SK-N-SH (cell line): ENCODE measurements around the gene CHIC2. TPM values are rescaled to one million over a fixed set of nuclear protein-coding genes. Genes with fewer than 3 reads are reported as not detected.

ENCODE experiments used
- CTCF ChIA-PET: fragments of 300-600, 350-600 bp; formaldehyde crosslinking; extraction: SDS; loops from one replicate; lab custom pipeline; 2021; lab: Yijun Ruan, JAX
- POLR2A ChIA-PET: fragments of 350-600 bp; sonication (Branson Sonifier 250); formaldehyde crosslinking; extraction: SDS; loops from one replicate; lab custom pipeline; 2020; ENCODE audit warnings: antibody characterized with exemption, inconsistent platforms; lab: Yijun Ruan, JAX
- DNase-seq: peaks from one replicate; pipeline ENCODE4 v3.0.0; 2012
- H2AFZ ChIP-seq: fragments of 200-600 bp; sonication (generic); 2 replicates; pipeline ENCODE4 v1.8.1; 2016; ENCODE audit warnings: antibody characterized with exemption, mild to moderate bottlenecking, low read depth
- H3F3A ChIP-seq: fragments of 200-600 bp; sonication (generic); replicated peaks from 2 replicates; pipeline ENCODE3; 2016; ENCODE audit warnings: antibody characterized with exemption, mild to moderate bottlenecking; ENCODE audit not compliant: insufficient read depth
- H3K27ac ChIP-seq, 2 experiments: fragments of 200-500 bp in 1 of 2; fragments of 200-600 bp in 1 of 2; sonication (Bioruptor generic) in 1 of 2; sonication (generic), shearing (Covaris generic) in 1 of 2; 2 replicates each; pipeline versions ENCODE4 v1.5.1 to v1.6.1; 2014 to 2016; ENCODE audit warnings: low read depth in 2 of 2, inconsistent platforms in 1 of 2, low read length in 1 of 2, mild to moderate bottlenecking in 1 of 2, mixed read lengths in 1 of 2
- H3K27me3 ChIP-seq: fragments of 200-600 bp; sonication (generic), shearing (Covaris generic); 2 replicates; pipeline ENCODE4 v1.6.1; 2016; ENCODE audit warnings: mixed run types; ENCODE audit not compliant: insufficient read depth
- H3K36me3 ChIP-seq, 2 experiments: fragments of 200-500 bp in 1 of 2; fragments of 200-600 bp in 1 of 2; sonication (Bioruptor generic) in 1 of 2; sonication (generic) in 1 of 2; replicated peaks in 1 of 2; 2 replicates each; pipeline versions ENCODE3 to v1.5.1; 2014 to 2016; ENCODE audit warnings: low read length in 1 of 2, mild to moderate bottlenecking in 1 of 2; ENCODE audit not compliant: insufficient read depth in 2 of 2, control insufficient read depth in 1 of 2
- H3K4me1 ChIP-seq, 2 experiments: fragments of 200-500 bp in 1 of 2; fragments of 200-600 bp in 1 of 2; sonication (Bioruptor generic) in 1 of 2; sonication (generic), shearing (Covaris generic) in 1 of 2; 2 replicates each; pipeline versions ENCODE4 v1.5.1 to v1.6.1; 2014 to 2016; ENCODE audit warnings: low read depth in 1 of 2, low read length in 1 of 2, mixed run types in 1 of 2; ENCODE audit not compliant: insufficient read depth in 2 of 2, control insufficient read depth in 1 of 2
- H3K4me2 ChIP-seq: fragments of 200-600 bp; sonication (generic), shearing (Covaris generic); 2 replicates; pipeline ENCODE4 v1.6.1; 2017; ENCODE audit warnings: mixed run types
- H3K4me3 ChIP-seq, 2 experiments: fragments of 200-500 bp in 1 of 2; fragments of 200-600 bp in 1 of 2; sonication (Bioruptor generic) in 1 of 2; sonication (generic), shearing (Covaris generic) in 1 of 2; 2 replicates each; pipeline versions ENCODE4 v1.5.1 to v1.8.1; 2014 to 2016; ENCODE audit warnings: low read depth in 2 of 2, inconsistent platforms in 1 of 2, low read length in 1 of 2, mild to moderate bottlenecking in 1 of 2, mixed read lengths in 1 of 2, moderate library complexity in 1 of 2
- H3K79me2 ChIP-seq: fragments of 200-600 bp; sonication (generic); 2 replicates; pipeline ENCODE4 v1.8.1; 2017; ENCODE audit warnings: mild to moderate bottlenecking; ENCODE audit not compliant: insufficient read depth
- H3K9ac ChIP-seq: fragments of 200-600 bp; sonication (generic); 2 replicates; pipeline ENCODE4 v1.6.1; 2017; ENCODE audit warnings: mixed run types
- H3K9me2 ChIP-seq: fragments of 200-600 bp; sonication (generic); 2 replicates; pipeline ENCODE4 v1.6.1; 2017; ENCODE audit warnings: mixed run types
- H3K9me3 ChIP-seq: fragments of 200-600 bp; sonication (generic); 2 replicates; pipeline ENCODE4 v1.6.1; 2017; ENCODE audit warnings: mixed run types, mild to moderate bottlenecking, moderate library complexity
- H4K20me1 ChIP-seq: fragments of 200-600 bp; sonication (generic); 2 replicates; pipeline ENCODE4 v1.6.1; 2017; ENCODE audit warnings: mild to moderate bottlenecking, mixed run types; ENCODE audit not compliant: insufficient read depth
- CTCF ChIP-seq: fragments of 200-600 bp; sonication (generic); IDR thresholded peaks from 2 replicates; pipeline ENCODE4 v1.6.1; 2017; ENCODE audit warnings: antibody characterized with exemption, mild to moderate bottlenecking, moderate library complexity
- ELF1 ChIP-seq: IDR thresholded peaks from 2 replicates; pipeline ENCODE4 v1.4.0; 2012
- EP300 ChIP-seq, 2 experiments: IDR thresholded peaks; 2 replicates each; pipeline versions ENCODE4 v1.4.0 to v1.6.1; 2012; ENCODE audit warnings: borderline replicate concordance in 1 of 2, low read depth in 1 of 2, low read length in 1 of 2
- FOSL2 ChIP-seq: IDR thresholded peaks from 2 replicates; pipeline ENCODE4 v1.4.0; 2012; ENCODE audit warnings: low read depth, mild to moderate bottlenecking, moderate library complexity, borderline replicate concordance
- FOXM1 ChIP-seq: IDR thresholded peaks from 2 replicates; pipeline ENCODE4 v1.4.0; 2012; ENCODE audit warnings: low read depth, mild to moderate bottlenecking
- GABPA ChIP-seq: IDR thresholded peaks from 2 replicates; pipeline ENCODE4 v1.4.0; 2012; ENCODE audit warnings: low read depth, mild to moderate bottlenecking
- GATA2 ChIP-seq: sonication (generic); formaldehyde crosslinking; IDR thresholded peaks from 2 replicates; pipeline ENCODE4 v1.5.0; 2020; ENCODE audit warnings: mild to moderate bottlenecking, missing genetic modification reagents
- JUND ChIP-seq: IDR thresholded peaks from 2 replicates; pipeline ENCODE4 v1.4.0; 2012
- MAX ChIP-seq: IDR thresholded peaks from 2 replicates; pipeline ENCODE4 v1.4.0; 2012; ENCODE audit warnings: low read depth
- MEF2A ChIP-seq: IDR thresholded peaks from 2 replicates; pipeline ENCODE4 v1.4.0; 2012; ENCODE audit warnings: low read depth, borderline replicate concordance
- PBX3 ChIP-seq: IDR thresholded peaks from 2 replicates; pipeline ENCODE4; 2012
- POLR2AphosphoS5 ChIP-seq: IDR thresholded peaks from 2 replicates; pipeline ENCODE4 v1.6.1; 2012; ENCODE audit warnings: low read depth, low read length
- RCOR1 ChIP-seq: fragments of 150-350 bp; IDR thresholded peaks from 2 replicates; pipeline ENCODE4 v1.6.1; 2017; ENCODE audit warnings: antibody characterized with exemption, low read length
- SIN3A ChIP-seq: IDR thresholded peaks from 2 replicates; pipeline ENCODE4 v1.6.1; 2012; ENCODE audit warnings: low read depth, mild to moderate bottlenecking, low read length, moderate library complexity, borderline replicate concordance
- TAF1 ChIP-seq: IDR thresholded peaks from 2 replicates; pipeline ENCODE4 v1.6.1; 2012; ENCODE audit warnings: low read depth, mild to moderate bottlenecking, low read length, moderate library complexity, borderline replicate concordance
- TEAD4 ChIP-seq: IDR thresholded peaks from 2 replicates; pipeline ENCODE4 v1.4.0; 2012; ENCODE audit warnings: mild to moderate bottlenecking, borderline replicate concordance; ENCODE audit not compliant: insufficient read depth
- USF1 ChIP-seq: IDR thresholded peaks from 2 replicates; pipeline ENCODE4 v1.4.0; 2012; ENCODE audit warnings: low read depth, borderline replicate concordance
- ZBTB33 ChIP-seq: IDR thresholded peaks from 2 replicates; pipeline ENCODE4 v1.4.0; 2012; ENCODE audit warnings: low read depth, borderline replicate concordance
- WGBS: methylation state at CpG from one replicate; pipeline ENCODE4 v1.1.6; 2017; ENCODE audit warnings: low lambda C conversion rate; 5-methylcytosine and 5-hydroxymethylcytosine counted together
- polyA plus RNA-seq, 3 experiments: library from polyadenylated mRNA; depleted of rRNA; stranded (reverse); fragments of >200 nt; gene quantifications; 2 replicates each; pipeline ENCODE4 v1.2.3, GENCODE V29; 2012

CHIC2 gene
- polyA plus RNA-seq, 1 of the 3 experiments (the other 2 are of a cell fraction): 26.8 TPM

GRCh38 chr4:54006755-54007154, 57.6 kb downstream of the CHIC2 start:
- H2AFZ ChIP-seq: no peak overlapping the region
- H4K20me1 ChIP-seq: no peaks in the 10 kb centered on the region; the same call in 1 of the 2 replicates
- H3K9me3 ChIP-seq: no peaks in the 10 kb centered on the region
- peaks cover 26% of the 10 kb centered on the region for H3K79me2 ChIP-seq
- no peak for DNase-seq
- TF ChIP-seq TAF1 (no peak), POLR2AphosphoS5 (no peak), ELF1 (no peak), GATA2 (CRISPR knock-in tag) (no peak), JUND (no peak), FOXM1 (no peak), CTCF (no peak), TEAD4 (no peak), MAX (no peak), MEF2A (no peak), EP300 (IDR thresholded peaks at IDR 0.05; ENCODE audit: borderline replicate concordance in 1 of 2, low read depth in 1 of 2, low read length in 1 of 2) (no peak), SIN3A (no peak), GABPA (no peak), FOSL2 (no peak), USF1 (no peak), PBX3 (no peak), ZBTB33 (no peak), RCOR1 (no peak)
- TF ChIP-seq, all 33 proteins: peak for 0
- Histone ChIP-seq H3F3A (peaks cover 15% of the 10 kb centered on the region), H3K27ac (no peak overlapping the region), H3K4me2 (no peak overlapping the region), H3K4me3 (no peak overlapping the region), H3K27me3 (no peaks in the 10 kb centered on the region), H3K36me3 (peaks cover 39 to 76% of the 10 kb centered on the region in 2 experiments), H3K9me2 (no peaks in the 10 kb centered on the region), H3K4me1 (0 out of 4 replicates have a peak, but pooled peaks cover 0 to 5% of the 10 kb centered on the region in 2 experiments), H3K9ac (no peak overlapping the region)
- POLR2A ChIA-PET: no interaction called here
- CTCF ChIA-PET: interaction anchor here (0.6 to 1.0 kb wide), 2 partner anchors 226 to 466 kb away, joined by 3 read pairs; no protein-coding TSS in a partner anchor
- WGBS: 68% methylated on average over 2 of the region's 2 CpGs
